Activated naive CD4-positive, alpha-beta T cell (primary cell): ENCODE measurements around the gene LTBP1.
"Not testable (repeated sequence)": the region's sequence is repeated elsewhere in the genome, so short reads cannot be mapped to it uniquely, and the experiment has no call there.

Source experiments
- DNase-seq, 4 experiments: peaks; one replicate each; lab custom pipeline; 2025; lab: John Stamatoyannopoulos, UW

Gene LTBP1

GRCh38 chr2:33351781-33352180 lies 405.0 kb downstream of the LTBP1 start:
- no peak for DNase-seq

DNA sequence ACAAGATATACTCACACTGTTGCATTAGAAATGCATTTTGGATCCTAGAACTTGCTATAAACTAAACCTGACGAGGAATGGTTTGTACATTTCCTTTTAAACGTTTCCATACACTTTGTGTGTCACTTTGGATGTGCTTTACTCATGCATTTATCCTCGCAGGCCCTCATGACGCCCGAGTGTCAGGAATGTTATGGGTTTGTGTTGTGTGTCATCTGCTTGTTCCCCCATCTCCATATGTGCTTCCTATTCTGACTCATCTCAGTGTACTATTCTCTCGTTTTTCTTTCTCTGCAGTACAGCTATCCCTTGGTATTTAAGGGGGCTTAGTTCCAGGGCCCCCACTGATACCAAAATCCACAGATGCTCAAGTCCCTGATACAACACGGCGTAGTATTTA lies 408.2 kb downstream of the LTBP1 start:
- DNase-seq, result no peak

DNA sequence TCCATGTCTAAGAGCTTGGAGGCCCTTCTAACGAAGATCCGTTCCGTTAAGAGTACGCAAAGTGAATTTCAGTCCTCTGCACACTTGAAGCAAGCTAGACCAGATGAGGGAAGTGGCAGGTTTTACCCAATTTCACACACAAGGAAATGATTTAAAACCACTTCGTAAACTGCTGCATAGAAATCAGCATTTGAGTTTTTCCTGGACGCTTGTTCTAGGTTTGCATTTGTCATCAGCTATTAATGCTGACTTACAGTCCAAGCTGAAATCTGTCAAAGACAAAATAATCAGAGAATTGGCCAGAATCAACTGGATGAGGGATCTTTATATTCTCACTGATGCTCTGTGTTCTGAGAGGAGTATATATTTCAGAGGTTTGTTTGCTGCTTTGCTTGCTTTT lies 412.1 kb downstream of the LTBP1 start:
- DNase-seq, result no peak

GRCh38 chr2:33363325-33364298 lies 416.9 kb downstream of the LTBP1 start:
- DNase-seq, result no peak

- no peak for DNase-seq
Observed at GRCh38 chr2:33365264-33365970, 418.7 kb downstream of the LTBP1 start.

GRCh38 chr2:33366473-33366872 lies 419.7 kb downstream of the LTBP1 start:
- DNase-seq, result no peak

- not testable (repeated sequence) for DNase-seq
Observed at GRCh38 chr2:33368524-33368923, 421.8 kb downstream of the LTBP1 start.

DNA sequence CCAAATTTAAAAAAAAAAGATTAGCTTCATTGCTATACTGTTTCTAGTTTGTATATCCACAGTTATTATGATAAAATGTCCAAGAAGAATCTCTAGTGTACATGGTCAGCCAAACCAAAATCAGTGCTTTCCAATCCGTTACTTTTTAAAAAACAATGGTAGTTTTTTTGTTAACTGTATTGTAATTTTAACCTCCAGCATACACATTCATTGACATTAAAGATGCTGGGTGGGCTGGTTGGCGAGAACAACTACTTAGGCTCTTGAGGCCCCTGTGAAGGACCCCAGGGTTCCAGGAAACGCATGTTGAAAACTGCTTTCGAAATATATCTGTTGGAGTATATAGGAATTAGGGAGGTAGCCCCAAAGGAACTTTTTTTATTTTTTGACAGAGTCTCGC lies 422.4 kb downstream of the LTBP1 start:
- DNase-seq, result no peak

DNA sequence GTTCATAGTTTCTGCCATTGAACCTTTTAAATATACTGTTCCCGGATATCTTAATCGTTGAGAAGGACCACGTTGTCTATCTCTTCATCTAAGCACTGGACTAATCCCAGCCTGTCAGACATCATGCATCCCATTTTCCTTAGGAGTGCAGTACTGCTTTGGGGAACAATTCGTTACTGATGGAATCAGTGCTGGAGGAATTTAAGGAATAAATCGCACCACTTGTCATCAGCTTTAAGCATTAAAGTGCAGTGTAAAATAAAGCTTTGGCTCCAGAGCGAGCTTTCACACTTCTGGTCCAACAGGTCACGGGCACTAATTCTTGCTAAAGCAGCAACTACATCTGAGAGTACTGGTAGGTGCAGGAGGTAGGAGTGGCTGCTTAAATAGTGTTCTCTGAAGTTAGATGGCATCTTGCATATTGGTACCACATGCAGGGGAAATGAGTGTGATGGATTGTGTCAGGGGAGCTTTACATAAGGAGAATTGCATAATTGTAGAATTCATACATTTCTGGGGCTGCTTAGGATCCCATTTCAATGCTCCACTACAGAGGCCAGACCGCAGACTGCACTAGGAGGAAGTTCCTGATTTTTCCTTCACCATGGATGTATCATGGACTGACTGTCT lies 424.0 kb downstream of the LTBP1 start:
- DNase-seq, result no peak

- no peak for DNase-seq
Observed at GRCh38 chr2:33371304-33372090, 424.7 kb downstream of the LTBP1 start.

DNA sequence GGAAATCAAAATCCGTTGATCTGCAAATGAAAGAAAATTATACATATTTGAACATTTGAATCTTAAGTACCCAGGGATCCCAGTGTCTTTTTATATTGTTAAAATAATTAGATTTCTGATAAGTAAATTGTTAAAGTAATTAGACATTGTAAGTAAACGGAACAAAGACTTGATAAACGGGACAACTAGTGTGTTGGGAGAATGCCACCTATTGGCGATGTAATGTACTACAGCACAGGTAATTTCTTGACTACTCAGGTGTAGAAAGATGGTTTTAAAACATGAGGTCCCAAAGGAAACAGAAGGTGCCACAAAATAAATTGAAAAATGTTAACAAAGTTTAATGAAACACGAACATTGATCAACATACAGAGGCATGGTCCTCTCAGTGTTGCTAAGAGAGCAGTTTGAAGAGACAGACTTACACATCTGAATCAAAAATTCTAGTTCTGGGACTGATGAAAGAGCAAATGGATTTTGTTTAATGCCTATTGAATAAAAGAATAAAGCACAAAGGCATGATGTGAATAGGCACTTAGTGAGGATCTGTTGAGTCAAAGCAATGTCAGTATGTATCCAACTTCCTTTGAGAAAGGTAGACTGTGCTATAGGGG lies 426.3 kb downstream of the LTBP1 start:
- DNase-seq, result no peak

- DNase-seq, result no peak
Observed at GRCh38 chr2:33373986-33374385, 427.2 kb downstream of the LTBP1 start.

DNA sequence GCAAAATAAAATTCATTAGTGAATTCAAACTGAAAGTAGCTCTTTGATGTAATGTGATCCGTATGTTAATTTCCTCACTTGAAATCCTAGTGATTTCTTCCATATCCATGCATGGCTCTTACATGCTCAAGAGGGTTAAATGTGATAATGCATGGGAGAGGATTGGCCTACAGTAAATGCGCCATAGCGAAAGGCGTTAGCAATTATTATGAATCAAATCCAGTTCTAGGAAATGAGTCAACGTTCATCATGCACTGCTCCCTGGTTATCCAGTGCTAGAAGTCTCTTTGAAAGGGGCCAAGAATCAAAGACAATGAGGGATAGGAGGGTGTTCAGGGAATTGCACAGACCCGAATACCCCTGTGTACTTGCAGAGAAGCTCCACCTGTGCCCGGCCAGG lies 428.3 kb downstream of the LTBP1 start:
- no peak for DNase-seq

- no peak for DNase-seq
Observed at GRCh38 chr2:33377048-33377447, 430.3 kb downstream of the LTBP1 start.

GRCh38 chr2:33378556-33379210 lies 431.9 kb downstream of the LTBP1 start:
- DNase-seq, result no peak

- no peak for DNase-seq
Observed at GRCh38 chr2:33380001-33380609, 433.4 kb downstream of the LTBP1 start.

DNA sequence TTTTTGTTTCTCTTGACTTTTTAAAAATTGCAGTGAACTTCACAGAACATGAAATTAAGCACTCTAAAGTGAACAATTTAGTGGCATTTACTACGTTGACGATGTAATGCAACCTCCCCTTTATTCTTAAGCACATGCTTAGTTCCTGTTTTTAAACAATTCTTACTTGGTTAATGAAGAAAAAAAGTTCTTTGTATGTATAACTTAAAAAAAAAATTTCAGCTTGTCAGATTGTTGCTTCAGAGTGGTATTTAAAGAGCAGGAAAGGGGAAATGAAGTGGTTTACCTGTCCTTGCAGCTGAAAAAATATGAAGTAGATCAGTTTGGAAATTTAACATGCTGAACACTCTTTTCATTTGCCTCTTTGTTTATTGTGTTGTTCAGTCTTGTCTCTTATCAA lies 434.0 kb downstream of the LTBP1 start:
- DNase-seq, result no peak

- no peak for DNase-seq
Observed at GRCh38 chr2:33381301-33381858, 434.6 kb downstream of the LTBP1 start.

- no peak for DNase-seq
Observed at GRCh38 chr2:33383855-33384598, 437.3 kb downstream of the LTBP1 start.

- no peak for DNase-seq
Observed at GRCh38 chr2:33384599-33384961, 437.8 kb downstream of the LTBP1 start.
